Measurements from ENCODE around the gene TSPO2.

GRCh38 chr6:41049955-41050354 lies 7.7 kb downstream of the TSPO2 start:
- TF ChIP-seq CTCF (IDR thresholded peaks at IDR 0.05) (no peak), POLR2A (IDR thresholded peaks at IDR 0.05) (no peak)

All from testis (tissue), 2 donors.